ENCODE measurements around the gene PPT2. TPM values are rescaled to one million over a fixed set of nuclear protein-coding genes. Genes with fewer than 3 reads are reported as not detected.
A peak's percentile ranks its signal among the peaks of the same experiment; 100 is the strongest.

PPT2 gene
- total RNA-seq, 1 donor from 2014 or later: 58.6 TPM

GRCh38 chr6:32194388-32194787 is 40.4 kb downstream of the PPT2 start:
- H3K4me3 Mint-ChIP-seq: peak overlapping the region; percentile 94
- no peak for TF ChIP-seq CTCF (IDR thresholded peaks at IDR 0.05; ENCODE audit: unreplicated experiment)
- peak overlapping the region; percentile 99 for H3K27ac Mint-ChIP-seq
- peaks cover 53% of the 10 kb centered on the region for H3K4me1 Mint-ChIP-seq
- no peak for DNase-seq (ENCODE audit: low spot score in 2 of 2, unreplicated experiment in 2 of 2)
- no peaks in the 10 kb centered on the region for H3K27me3 Mint-ChIP-seq (ENCODE audit: low read depth)
- no peaks in the 10 kb centered on the region for H3K36me3 Mint-ChIP-seq
- no peaks in the 10 kb centered on the region for H3K9me3 Mint-ChIP-seq

DNA sequence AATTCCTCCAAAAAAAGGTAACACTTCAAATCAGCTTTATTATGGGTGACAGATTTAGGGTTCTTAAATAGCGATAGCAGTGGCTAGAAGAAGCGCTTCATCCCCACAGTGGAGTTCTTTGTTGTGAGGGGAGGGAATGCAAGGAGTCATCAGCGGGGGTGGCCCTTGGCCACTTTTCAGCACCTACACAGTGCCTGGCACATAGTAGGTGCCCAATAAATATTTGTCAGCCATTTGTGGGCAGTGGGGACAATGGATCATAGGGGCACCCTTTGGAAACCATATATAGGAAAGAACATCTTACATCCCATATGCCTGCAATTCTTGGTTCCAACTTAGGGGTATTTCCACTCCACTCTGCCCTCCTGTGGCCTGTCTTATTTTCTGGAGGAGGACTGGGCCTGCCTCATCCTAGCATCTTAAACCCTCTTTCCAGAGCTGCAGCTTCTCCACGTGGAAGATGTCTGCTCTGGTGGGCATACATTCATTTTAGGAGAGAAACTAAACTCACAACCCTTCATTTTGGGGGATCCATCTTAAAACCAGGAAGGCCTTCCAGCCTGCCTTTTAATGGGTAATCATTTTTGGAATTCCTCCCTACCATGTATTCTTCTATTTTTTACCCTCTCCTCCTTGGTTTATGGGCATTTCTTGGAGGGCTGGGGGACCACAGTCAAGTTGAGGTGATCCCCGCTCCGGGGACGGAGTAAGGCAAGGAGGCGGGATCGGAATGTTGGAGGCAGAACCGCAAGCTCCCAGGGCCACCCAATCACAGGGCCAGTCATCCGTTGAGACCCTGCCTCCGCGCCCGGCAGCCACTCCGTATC is 41.1 kb downstream of the PPT2 start:
- Mint-ChIP-seq H3K9me3 (no peaks in the 10 kb centered on the region), H3K27ac (peak overlapping the region; percentile 99), H3K4me3 (peak overlapping the region; percentile 94), H3K36me3 (no peaks in the 10 kb centered on the region), H3K4me1 (peaks cover 53% of the 10 kb centered on the region), H3K27me3 (ENCODE audit: low read depth) (no peaks in the 10 kb centered on the region)
- no peak for TF ChIP-seq CTCF (IDR thresholded peaks at IDR 0.05; ENCODE audit: unreplicated experiment)
- no peak for DNase-seq (ENCODE audit: low spot score in 2 of 2, unreplicated experiment in 2 of 2)

DNA sequence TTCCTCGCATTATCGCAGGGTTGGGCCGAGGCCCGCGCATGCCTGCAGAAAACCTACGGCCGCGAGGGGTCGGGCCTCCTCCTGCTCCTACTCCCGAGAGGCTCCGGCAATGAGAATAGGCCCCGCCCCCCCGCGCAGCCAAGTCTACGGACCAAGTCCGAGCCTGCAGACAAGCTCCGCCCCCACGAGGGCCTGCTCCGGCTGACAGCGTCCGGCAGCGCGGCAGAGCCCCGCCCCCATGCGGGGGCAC is 41.6 kb downstream of the PPT2 start:
- TF ChIP-seq CTCF (IDR thresholded peaks at IDR 0.05; ENCODE audit: unreplicated experiment): peak; percentile 66
- H3K27ac Mint-ChIP-seq: peak overlapping the region; percentile 100
- DNase-seq (ENCODE audit: low spot score in 2 of 2, unreplicated experiment in 2 of 2): peak; percentile 100
- H3K4me1 Mint-ChIP-seq: peaks cover 50% of the 10 kb centered on the region
- peak overlapping the region; percentile 94 for H3K4me3 Mint-ChIP-seq
- no peaks in the 10 kb centered on the region for H3K27me3 Mint-ChIP-seq (ENCODE audit: low read depth)
- no peaks in the 10 kb centered on the region for H3K9me3 Mint-ChIP-seq
- H3K36me3 Mint-ChIP-seq: no peaks in the 10 kb centered on the region

DNA sequence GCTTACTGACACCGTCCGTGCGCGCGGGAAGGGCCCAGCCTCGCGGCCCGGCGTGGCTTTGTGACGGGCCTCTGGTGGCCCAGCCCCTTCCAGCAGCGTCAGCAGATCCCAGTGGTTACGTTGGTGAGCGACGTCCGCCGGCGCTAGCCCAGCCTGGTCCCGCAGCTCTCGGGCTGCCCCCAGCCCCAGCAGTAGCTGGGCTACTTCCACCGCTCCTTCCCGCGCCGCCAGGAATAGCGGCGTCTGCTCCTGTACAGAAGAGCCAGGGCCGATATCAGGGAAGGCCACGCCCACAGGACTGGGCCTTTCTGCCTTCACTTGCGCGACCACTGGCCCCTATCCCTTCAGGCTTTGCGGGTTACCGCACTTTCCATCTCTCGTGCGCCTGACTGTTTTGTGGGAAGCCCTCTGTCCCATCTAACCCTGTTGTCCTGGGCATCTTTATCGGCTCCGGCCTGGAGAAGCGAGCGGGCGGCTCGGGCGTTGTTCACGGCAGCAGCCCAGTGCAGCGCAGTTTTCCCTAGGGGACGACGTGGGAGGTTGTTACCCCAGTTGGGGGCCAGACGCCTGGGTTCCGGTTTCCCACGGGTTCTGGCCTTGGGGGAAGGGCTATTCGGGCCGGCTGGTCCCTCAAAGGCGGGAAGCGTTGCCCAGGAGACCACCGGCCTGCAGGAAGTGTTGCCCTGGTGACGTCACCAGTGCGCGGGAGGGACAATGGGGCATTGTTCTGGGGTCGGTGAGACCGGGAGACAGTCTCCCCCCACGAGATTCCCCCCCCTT is 42.2 kb downstream of the PPT2 start:
- peak overlapping the region; percentile 94 for H3K4me3 Mint-ChIP-seq
- DNase-seq (ENCODE audit: low spot score in 2 of 2, unreplicated experiment in 2 of 2): peak; percentile 64 to 76
- H3K4me1 Mint-ChIP-seq: peaks cover 46% of the 10 kb centered on the region
- peak; percentile 24 for TF ChIP-seq CTCF (IDR thresholded peaks at IDR 0.05; ENCODE audit: unreplicated experiment)
- no peaks in the 10 kb centered on the region for H3K27me3 Mint-ChIP-seq (ENCODE audit: low read depth)
- peak overlapping the region; percentile 100 for H3K27ac Mint-ChIP-seq
- no peaks in the 10 kb centered on the region for H3K9me3 Mint-ChIP-seq
- H3K36me3 Mint-ChIP-seq: no peaks in the 10 kb centered on the region

GRCh38 chr6:32196682-32197616 is 43.0 kb downstream of the PPT2 start:
- Mint-ChIP-seq H3K9me3 (no peaks in the 10 kb centered on the region), H3K4me3 (peak overlapping the region; percentile 94), H3K27ac (peak overlapping the region; percentile 100), H3K36me3 (no peaks in the 10 kb centered on the region), H3K4me1 (peaks cover 38% of the 10 kb centered on the region), H3K27me3 (ENCODE audit: low read depth) (no peaks in the 10 kb centered on the region)
- TF ChIP-seq CTCF (IDR thresholded peaks at IDR 0.05; ENCODE audit: unreplicated experiment): no peak
- no peak for DNase-seq (ENCODE audit: low spot score in 2 of 2, unreplicated experiment in 2 of 2)

Measured in mesothelial cell of epicardium (in vitro differentiated cells).